Panc1 (cell line): Measurements from ENCODE around the gene OPN5.

ENCODE experiments used
- POLR2AphosphoS5 ChIP-seq: IDR thresholded peaks from 2 replicates; pipeline ENCODE4 v1.6.1; 2012; ENCODE audit warnings: mild to moderate bottlenecking, low read depth, low read length, moderate library complexity
- SIN3A ChIP-seq: IDR thresholded peaks from 2 replicates; pipeline ENCODE4 v1.6.1; 2012; ENCODE audit warnings: low read depth, mild to moderate bottlenecking, low read length, moderate library complexity, borderline replicate concordance; ENCODE audit not compliant: insufficient read depth
- TF ChIP-seq, protein P1 (sequence below): fragments of 450-650 bp; IDR thresholded peaks from 2 replicates; pipeline ENCODE4 v1.5.1; 2017; ENCODE audit warnings: mild to moderate bottlenecking
- TF ChIP-seq, protein P2 (sequence below), 2 experiments: IDR thresholded peaks; 2 replicates each; pipeline ENCODE4 v1.6.1; 2011 to 2012; ENCODE audit warnings: low read depth in 2 of 2, control low read depth in 1 of 2, low read length in 1 of 2, mild to moderate bottlenecking in 1 of 2, moderate library complexity in 1 of 2; ENCODE audit not compliant: insufficient read depth in 1 of 2

DNA sequence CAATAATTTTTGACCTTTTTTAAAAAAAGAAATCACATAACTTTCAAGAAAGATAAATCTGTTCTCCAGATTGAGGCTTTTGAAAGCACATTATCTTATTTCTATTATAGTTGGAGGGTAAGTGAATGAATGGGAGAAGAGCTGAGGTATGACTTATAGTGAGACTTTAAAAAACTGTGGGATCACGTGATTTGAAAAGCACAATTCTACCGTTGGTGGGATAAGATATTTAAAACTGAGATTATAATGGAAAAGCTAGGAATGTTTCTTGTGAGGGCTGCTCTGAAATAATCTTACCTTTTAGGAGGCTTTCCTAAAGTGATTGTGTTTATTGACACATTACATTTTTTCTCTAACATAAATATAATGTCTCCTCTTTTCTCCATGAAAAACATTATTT lies 9.5 kb upstream of the OPN5 start:
- TF ChIP-seq, protein P1, sequence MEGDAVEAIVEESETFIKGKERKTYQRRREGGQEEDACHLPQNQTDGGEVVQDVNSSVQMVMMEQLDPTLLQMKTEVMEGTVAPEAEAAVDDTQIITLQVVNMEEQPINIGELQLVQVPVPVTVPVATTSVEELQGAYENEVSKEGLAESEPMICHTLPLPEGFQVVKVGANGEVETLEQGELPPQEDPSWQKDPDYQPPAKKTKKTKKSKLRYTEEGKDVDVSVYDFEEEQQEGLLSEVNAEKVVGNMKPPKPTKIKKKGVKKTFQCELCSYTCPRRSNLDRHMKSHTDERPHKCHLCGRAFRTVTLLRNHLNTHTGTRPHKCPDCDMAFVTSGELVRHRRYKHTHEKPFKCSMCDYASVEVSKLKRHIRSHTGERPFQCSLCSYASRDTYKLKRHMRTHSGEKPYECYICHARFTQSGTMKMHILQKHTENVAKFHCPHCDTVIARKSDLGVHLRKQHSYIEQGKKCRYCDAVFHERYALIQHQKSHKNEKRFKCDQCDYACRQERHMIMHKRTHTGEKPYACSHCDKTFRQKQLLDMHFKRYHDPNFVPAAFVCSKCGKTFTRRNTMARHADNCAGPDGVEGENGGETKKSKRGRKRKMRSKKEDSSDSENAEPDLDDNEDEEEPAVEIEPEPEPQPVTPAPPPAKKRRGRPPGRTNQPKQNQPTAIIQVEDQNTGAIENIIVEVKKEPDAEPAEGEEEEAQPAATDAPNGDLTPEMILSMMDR: no peak
- TF ChIP-seq POLR2AphosphoS5 (no peak), SIN3A (no peak)
- TF ChIP-seq, protein P2, sequence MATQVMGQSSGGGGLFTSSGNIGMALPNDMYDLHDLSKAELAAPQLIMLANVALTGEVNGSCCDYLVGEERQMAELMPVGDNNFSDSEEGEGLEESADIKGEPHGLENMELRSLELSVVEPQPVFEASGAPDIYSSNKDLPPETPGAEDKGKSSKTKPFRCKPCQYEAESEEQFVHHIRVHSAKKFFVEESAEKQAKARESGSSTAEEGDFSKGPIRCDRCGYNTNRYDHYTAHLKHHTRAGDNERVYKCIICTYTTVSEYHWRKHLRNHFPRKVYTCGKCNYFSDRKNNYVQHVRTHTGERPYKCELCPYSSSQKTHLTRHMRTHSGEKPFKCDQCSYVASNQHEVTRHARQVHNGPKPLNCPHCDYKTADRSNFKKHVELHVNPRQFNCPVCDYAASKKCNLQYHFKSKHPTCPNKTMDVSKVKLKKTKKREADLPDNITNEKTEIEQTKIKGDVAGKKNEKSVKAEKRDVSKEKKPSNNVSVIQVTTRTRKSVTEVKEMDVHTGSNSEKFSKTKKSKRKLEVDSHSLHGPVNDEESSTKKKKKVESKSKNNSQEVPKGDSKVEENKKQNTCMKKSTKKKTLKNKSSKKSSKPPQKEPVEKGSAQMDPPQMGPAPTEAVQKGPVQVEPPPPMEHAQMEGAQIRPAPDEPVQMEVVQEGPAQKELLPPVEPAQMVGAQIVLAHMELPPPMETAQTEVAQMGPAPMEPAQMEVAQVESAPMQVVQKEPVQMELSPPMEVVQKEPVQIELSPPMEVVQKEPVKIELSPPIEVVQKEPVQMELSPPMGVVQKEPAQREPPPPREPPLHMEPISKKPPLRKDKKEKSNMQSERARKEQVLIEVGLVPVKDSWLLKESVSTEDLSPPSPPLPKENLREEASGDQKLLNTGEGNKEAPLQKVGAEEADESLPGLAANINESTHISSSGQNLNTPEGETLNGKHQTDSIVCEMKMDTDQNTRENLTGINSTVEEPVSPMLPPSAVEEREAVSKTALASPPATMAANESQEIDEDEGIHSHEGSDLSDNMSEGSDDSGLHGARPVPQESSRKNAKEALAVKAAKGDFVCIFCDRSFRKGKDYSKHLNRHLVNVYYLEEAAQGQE (IDR thresholded peaks at IDR 0.05; ENCODE audit: insufficient read depth in 1 of 2, low read depth in 2 of 2, low read length in 1 of 2): no peak
